Activated CD4-positive, alpha-beta T cell treated with anti-CD3 and anti-CD28 coated beads, Interleukin-2, Interleukin-4, amounts not matched to agents 100 ng/mL and 50 ng/mL, durations not matched to agents 16 hours and 8 hours (primary cell): ENCODE measurements around the gene IP6K1.
"Not testable (repeated sequence)": the region's sequence is repeated elsewhere in the genome, so short reads cannot be mapped to it uniquely, and the experiment has no call there.

Source experiments
- DNase-seq: peaks from one replicate; pipeline ENCODE4 v3.0.0-alpha.2; 2020; ENCODE audit warnings: low spot score

Gene IP6K1

GRCh38 chr3:49763981-49764380, 22.4 kb downstream of the IP6K1 start:
- no peak for DNase-seq

DNA sequence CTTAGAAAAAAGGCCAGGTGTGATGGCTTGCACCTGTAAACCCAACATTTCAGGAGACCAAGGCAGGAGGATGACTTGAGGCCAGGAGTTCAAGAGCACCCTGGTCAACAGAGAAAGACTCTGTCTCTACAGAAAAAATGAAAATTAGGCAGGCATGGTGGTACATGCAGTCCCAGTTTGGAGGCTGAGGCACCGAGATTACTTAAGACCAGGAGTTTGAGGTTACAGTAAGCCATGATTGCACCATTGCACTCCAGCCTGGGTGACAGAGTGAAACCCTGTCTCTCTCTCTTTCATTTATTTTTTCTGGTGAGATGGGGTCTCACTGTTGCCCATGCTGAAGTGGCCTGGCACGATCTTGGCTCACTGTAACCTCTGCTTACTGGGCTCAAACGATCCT, 24.7 kb downstream of the IP6K1 start:
- DNase-seq: no peak

- no peak for DNase-seq
These were observed 27.1 kb downstream of the IP6K1 start for GRCh38 chr3:49759226-49759625.

DNA sequence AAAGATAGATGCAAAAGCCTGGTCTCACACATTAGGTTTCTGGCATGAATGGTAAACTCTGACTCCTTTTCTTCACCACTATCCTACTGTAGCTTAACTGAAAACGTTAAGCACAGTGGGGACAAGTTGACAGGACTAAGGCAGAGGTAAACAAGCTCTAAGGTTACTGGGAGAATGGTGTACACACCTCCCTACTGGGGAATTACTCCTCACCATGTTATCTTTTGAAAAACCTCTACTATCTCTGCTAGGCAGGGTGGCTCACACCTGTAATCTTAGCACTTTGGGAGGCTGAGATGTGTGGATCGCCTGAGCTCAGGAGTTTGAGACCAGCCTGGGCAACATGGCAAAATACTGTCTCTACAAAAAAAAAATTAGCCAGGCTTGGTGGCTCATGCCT, 29.1 kb downstream of the IP6K1 start:
- DNase-seq: no peak

- DNase-seq: no peak
These were observed 30.3 kb downstream of the IP6K1 start for GRCh38 chr3:49756036-49756435.

DNA sequence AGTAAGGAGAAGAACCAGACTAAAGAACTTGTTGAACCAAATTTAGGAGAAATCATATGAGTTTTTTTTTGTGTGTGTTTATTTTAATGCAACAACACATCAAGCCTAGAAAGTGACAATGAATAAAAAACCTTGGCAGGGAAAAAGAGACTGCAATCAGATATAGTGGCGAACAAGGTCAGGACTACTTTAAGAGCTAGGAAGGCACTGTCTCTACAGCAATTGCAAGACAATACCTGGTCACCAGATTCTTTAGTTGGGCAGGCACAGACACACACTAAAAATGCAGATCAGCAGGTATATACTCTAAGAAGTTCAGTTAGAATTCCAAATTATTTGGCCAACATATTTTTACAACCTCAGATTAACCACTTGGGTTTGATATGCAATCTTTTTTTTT, 31.8 kb downstream of the IP6K1 start:
- DNase-seq: no peak

- no peak for DNase-seq
These were observed 34.8 kb downstream of the IP6K1 start for GRCh38 chr3:49751501-49751900.

DNA sequence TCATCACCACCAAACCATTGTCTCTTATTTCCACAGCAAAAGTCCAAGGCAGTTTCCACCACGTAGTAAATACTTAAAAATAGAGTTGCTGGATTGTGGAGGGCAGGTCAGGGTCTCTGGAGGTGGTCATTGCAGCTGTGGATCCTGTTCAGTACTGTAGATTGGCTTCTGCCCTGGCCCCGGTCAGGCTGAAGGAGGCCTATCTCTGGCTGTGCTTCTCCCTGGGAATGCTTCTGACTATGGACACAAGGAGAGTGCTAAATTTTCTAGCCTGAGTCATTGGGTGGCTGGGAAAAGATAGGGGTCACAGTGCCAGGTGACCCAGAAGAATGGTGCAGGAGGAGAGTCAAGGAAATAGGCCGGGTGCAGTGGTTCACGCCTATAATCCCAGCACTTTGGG, 36.3 kb downstream of the IP6K1 start:
- no peak for DNase-seq

DNA sequence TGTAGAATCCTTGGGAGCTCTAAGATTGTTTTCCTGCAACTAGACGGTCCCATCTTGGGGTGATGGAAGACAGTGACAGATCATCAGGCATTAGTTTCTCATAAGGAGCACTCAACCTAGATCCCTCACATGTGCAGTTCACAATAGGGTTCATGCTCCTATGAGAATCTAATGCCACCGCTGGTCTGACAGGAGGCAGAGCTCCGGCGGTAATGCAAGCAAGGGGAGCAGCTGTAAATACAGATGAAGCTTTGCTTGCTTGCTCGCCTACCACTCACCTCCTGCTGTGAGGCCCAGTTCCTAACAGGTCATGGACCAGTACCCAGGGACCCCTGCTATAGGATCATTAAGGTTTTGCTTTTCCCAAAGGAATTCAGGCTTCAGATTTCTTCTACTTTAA, 37.5 kb downstream of the IP6K1 start:
- DNase-seq: not testable (repeated sequence)

DNA sequence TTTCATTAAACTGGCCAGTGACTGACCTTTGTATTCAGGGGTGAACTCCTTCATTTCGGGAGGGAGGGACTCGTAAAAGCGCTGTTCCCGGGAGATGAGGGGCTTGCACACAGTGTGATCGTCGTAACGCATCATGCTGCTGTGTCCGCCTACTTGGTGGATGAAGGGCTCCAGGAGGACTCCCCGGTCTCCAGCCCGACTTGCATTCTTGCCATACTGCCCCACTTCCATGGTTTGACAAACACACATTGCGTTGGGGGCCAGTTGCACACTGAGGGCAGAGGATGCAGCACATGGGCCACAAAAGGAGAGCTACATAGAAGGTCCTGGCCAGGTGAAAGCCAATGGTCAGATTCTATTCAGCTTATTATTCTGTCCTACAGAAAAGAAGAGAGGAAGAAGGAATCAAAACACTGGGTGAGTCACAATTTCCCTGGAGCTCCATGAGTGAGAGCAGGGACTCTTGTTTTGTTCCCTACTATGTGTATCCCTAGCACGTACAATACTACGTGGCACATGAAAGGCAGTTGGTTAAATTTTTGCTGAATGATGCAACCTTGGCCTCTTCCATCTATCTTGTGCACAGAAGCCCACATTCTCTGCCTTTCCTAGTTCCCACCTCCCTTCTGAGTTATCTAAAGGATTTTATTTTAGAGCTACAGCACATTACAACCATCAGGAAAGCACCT, 38.4 kb downstream of the IP6K1 start:
- no peak for DNase-seq

GRCh38 chr3:49745986-49746385, 40.4 kb downstream of the IP6K1 start:
- no peak for DNase-seq

DNA sequence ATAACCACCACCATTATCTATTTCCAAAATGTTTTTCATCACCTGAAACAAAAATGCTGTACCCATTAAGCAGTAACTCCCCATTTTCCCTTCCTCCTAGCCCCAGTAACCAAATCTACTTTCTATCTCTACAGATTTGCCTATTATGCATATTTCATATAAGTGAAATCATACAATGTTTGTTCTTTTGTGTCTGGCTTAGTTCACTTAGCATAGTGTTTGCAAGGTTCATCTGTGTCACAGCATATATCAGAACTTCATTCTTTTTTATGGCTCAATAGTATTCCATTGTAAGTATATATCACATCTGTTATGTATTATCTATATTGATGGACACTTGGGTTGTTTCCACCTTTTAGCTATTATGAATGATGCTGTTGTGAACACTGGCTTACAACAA, 45.9 kb downstream of the IP6K1 start:
- no peak for DNase-seq

GRCh38 chr3:49738067-49738713, 48.2 kb downstream of the IP6K1 start:
- no peak for DNase-seq

- DNase-seq: no peak
These were observed 51.6 kb downstream of the IP6K1 start for GRCh38 chr3:49734752-49735151.

DNA sequence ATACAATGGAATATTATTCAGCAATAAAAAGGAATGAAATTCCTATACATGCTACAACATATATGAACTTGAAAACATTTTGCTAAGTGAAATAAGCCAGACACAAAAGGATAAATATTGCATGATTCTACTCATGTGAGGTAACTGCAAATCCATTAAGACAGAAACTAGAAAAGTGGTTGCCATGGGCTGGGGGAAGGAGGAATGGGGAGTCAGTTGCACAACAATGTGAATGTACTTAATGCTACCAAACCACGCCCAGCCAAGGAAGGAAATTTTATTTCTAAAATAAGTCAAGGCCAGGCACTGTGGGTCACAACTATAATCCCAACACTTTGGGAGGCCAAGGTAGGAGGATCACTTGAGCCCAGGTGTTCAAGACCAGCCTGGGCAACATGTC, 52.8 kb downstream of the IP6K1 start:
- DNase-seq: no peak

GRCh38 chr3:49732597-49732996, 53.7 kb downstream of the IP6K1 start:
- no peak for DNase-seq

GRCh38 chr3:49729966-49730609, 56.3 kb downstream of the IP6K1 start:
- DNase-seq: no peak

GRCh38 chr3:49727924-49728361, 58.4 kb downstream of the IP6K1 start:
- DNase-seq: no peak

DNA sequence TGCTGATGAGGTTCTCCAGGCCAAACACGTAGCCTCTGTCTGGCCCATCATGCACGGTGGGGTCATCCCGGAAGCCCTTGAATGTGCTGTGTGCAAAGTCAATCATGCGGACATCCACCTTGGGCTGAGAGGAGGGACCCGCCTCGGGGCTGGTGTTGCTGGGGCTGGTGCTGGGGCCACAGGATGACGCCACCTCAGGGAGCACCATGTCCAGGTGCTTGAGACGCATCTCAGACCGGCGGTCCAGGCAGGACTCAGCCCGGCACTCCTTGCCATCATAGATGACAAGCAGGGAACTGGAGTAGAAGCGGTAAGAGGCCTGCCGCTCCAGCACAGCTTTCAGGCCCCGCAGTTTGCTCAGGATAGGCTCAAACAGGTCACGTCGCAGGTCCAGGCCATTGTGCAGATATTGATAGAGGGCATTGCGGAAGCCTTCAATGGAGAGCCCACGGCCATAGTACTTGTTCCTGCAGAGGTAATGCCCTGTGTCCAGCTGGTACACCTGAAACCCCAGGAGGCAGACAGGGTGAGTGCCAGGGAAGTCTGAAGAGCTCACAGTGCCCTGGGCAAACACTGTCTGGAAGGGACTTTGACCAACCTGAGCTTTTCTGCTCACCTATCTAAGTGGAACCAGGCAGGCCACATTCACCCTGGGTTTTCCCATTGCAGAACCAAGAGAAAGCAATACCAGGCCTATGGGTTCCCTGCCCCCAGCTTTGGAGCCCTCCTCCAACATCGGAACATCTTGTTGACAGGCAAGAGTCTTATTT, 59.0 kb downstream of the IP6K1 start:
- DNase-seq: no peak

GRCh38 chr3:49725906-49726681, 60.2 kb downstream of the IP6K1 start:
- no peak for DNase-seq

GRCh38 chr3:49724586-49724985, 61.8 kb downstream of the IP6K1 start:
- no peak for DNase-seq
